ENCODE data around the gene XYLT1. TPM values are rescaled to one million over a fixed set of nuclear protein-coding genes. Genes with fewer than 3 reads are reported as not detected.
A peak's percentile ranks its signal among the peaks of the same experiment; 100 is the strongest.

XYLT1 gene
- total and polyA plus RNA-seq, 12 donors, result 0.29 to 4.0 (median 1.6) TPM

DNA sequence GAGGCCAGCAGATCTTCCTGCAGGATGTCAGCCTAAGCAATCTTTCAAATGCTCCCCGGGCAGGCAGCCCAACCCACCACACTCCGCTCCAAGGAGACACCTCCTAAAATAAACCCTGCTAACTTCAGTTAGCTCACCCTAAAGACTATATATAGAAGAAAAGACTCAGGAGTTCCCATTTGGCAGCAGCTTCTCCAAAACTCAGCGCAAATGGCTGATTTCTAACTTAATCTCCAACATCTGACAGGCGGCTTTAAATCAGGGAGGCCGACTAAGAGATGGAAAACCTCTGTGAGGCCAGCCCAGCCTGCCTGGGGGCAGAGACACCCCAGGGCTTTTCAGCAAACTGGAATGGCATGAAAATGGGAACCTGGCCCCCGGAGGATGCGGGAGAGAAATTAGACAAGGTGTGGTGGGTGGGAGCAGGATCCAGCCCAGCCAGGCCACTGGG is 91.6 kb downstream of the XYLT1 start:
- H3K4me1 ChIP-seq, result peaks cover 17 to 72% (median 30%) of the 10 kb centered on the region in 9 donors
- TF ChIP-seq, protein P1, sequence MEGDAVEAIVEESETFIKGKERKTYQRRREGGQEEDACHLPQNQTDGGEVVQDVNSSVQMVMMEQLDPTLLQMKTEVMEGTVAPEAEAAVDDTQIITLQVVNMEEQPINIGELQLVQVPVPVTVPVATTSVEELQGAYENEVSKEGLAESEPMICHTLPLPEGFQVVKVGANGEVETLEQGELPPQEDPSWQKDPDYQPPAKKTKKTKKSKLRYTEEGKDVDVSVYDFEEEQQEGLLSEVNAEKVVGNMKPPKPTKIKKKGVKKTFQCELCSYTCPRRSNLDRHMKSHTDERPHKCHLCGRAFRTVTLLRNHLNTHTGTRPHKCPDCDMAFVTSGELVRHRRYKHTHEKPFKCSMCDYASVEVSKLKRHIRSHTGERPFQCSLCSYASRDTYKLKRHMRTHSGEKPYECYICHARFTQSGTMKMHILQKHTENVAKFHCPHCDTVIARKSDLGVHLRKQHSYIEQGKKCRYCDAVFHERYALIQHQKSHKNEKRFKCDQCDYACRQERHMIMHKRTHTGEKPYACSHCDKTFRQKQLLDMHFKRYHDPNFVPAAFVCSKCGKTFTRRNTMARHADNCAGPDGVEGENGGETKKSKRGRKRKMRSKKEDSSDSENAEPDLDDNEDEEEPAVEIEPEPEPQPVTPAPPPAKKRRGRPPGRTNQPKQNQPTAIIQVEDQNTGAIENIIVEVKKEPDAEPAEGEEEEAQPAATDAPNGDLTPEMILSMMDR (IDR thresholded peaks at IDR 0.05), result no peak
- peak overlapping the region in 8 of 10 donors; percentile 3 to 72 (median 46) for H3K27ac ChIP-seq
- 17% methylated on average over 7 of the region's 7 CpGs for WGBS, 2 donors
- H3K4me3 ChIP-seq, result no peak overlapping the region
- no peaks in the 10 kb centered on the region for H3K9me3 ChIP-seq
- ATAC-seq, result peak; percentile 68 to 92 (median 75)
- no peaks in the 10 kb centered on the region for H3K27me3 ChIP-seq
- H3K36me3 ChIP-seq, result no peaks in the 10 kb centered on the region
- intact Hi-C loops (cut with DNase I), result no loop called here
- peak; percentile 56 to 60 for DNase-seq

DNA sequence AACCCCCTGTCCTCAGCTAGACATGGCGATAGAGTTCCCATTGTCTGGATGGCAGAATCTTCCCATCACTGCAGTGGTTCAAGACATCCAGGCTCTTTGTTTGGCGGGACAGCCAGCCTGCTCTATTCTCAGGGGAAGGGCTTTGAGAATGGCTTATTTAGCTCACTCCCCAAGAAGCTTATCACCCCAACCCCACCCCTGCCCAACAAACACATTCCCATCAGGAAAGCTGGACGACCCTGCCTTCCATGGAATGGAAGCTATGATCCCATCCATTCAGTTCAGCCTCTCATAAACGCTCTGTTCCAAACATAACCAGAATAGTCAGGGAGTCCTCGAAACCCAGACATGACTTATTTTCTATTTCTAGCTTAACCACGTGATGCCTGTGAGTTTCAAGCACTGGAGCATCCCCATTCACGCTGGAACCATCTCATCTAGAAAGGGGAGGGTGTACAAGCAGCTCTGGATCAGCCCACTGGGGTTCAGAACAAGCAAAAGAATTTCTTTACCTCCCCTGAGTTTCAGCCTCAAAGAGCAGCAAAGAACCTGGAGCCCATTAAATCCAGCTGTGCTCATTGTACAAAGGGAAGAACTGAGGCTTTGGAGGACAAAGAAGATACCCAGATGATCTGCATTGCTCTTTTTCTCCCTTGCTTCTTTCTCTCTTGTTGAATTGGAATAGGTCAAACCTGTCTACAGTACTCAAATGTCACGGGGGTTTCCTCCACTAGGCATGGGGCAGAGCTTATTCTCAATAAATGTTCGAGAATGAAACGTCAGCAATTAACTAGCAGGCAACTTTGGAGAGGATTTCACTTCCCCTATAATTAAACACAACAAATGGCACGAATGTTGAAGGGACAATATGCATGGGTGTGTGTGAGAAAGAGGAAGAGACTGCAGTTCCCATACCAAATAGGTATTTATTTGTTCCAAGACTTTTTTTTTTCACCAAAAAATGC is 93.1 kb downstream of the XYLT1 start:
- peak; percentile 69 to 90 (median 86) for ATAC-seq
- intact Hi-C loops (cut with DNase I), result no loop called here
- no peak for DNase-seq
- H3K27me3 ChIP-seq, result no peaks in the 10 kb centered on the region
- no peaks in the 10 kb centered on the region for H3K9me3 ChIP-seq
- H3K36me3 ChIP-seq, result no peaks in the 10 kb centered on the region
- TF ChIP-seq, protein P1 (IDR thresholded peaks at IDR 0.05), result no peak
- 32 to 34% methylated on average over 11 of the region's 11 CpGs for WGBS, 2 donors
- no peak overlapping the region for H3K4me3 ChIP-seq
- H3K27ac ChIP-seq, result peak overlapping the region in 6 of 10 donors; percentile 20 to 70 (median 42)
- H3K4me1 ChIP-seq, result peaks cover 17 to 58% (median 30%) of the 10 kb centered on the region in 9 donors

DNA sequence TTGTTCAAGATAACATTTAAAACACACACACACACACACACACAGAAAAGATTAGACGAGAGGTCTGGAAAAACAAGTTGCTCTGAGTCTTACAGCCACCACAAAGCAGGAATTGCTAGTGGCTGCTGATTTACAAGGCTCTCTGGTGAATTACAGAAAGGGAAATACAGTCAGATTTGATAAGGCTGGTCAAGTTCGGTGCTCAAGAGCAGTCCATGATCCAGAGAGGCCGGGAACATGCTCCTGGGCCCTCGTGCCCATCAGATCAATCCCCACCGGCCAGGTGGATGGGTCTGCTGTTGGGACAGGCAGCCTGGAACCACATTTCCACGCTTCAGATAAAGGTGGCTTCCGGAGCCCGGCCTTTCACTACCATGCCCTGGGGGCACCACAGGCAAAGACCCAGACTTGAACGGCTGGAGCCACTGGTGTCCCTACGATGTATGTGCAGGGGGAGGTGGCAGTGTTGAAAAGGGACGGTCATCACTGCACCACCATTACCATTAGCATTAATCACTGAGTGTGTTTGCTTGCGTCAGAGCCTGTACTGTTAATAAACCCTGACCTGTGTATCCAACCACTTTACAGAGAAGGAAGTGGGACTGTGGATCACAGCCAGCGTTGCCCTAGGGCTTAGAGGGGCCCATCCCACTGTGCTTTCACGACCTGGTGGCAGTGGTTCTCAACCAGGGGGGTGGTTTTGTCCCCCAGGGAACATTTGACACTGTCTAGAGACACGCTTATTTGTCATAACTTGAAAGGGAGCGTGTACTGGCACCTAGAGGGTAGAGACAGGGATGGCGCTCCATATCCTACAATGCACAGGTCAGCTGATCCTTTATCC is 95.1 kb downstream of the XYLT1 start:
- intact Hi-C loops (cut with DNase I), result no loop called here
- Histone ChIP-seq H3K27ac (no peak overlapping the region), H3K9me3 (no peaks in the 10 kb centered on the region), H3K27me3 (no peaks in the 10 kb centered on the region), H3K36me3 (no peaks in the 10 kb centered on the region), H3K4me3 (no peak overlapping the region), H3K4me1 (peaks cover 17 to 59% (median 32%) of the 10 kb centered on the region in 9 donors)
- peak in 1 of 8 donors; percentile 5 for ATAC-seq
- 70% methylated on average over 17 of the region's 17 CpGs for WGBS, 2 donors
- DNase-seq, result no peak
- TF ChIP-seq, protein P1 (IDR thresholded peaks at IDR 0.05), result no peak

DNA sequence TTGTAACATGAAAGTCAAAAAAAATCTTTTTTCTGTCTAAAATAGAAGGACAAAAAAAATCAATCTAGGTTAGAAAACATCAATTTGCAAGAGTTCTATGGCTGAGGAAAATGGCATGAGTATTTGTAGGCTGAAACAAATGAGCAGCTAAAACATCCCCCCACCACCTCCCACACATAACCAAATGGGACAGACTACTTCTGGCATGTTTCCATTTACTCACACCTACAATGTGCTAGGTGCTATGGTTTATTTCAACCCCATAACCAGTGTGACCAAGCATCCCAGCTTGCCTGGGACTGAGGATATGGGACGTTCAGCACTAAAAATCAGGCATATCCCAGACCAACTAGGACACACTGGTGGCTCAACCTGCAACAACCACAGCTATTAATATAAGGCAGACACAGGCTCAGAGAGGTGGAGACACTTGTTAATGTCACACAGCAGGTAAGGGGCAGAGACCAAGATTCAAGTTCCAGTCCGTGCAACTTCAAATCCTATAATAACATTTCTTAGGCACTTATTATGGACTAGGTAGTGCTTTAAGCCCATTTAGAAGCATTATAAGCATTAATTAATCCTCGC is 96.0 kb downstream of the XYLT1 start:
- no peak overlapping the region for H3K27ac ChIP-seq
- intact Hi-C loops (cut with DNase I), result no loop called here
- H3K4me1 ChIP-seq, result peaks cover 17 to 59% (median 41%) of the 10 kb centered on the region in 9 donors

More for the DNA sequence above, 96.0 kb downstream of the XYLT1 start:
- TF ChIP-seq, protein P1 (IDR thresholded peaks at IDR 0.05), result no peak
- H3K27me3 ChIP-seq, result no peaks in the 10 kb centered on the region
- ATAC-seq (no peak), DNase-seq (no peak)
- 89 to 97% methylated on average over 3 of the region's 3 CpGs for WGBS, 2 donors
- H3K9me3 ChIP-seq, result no peaks in the 10 kb centered on the region
- no peaks in the 10 kb centered on the region for H3K36me3 ChIP-seq
- H3K4me3 ChIP-seq, result no peak overlapping the region

Measured in heart right ventricle (tissue), 16 donors.